ENCODE results near the gene NOS1.

The NOS1 gene

GRCh38 chr12:117316336-117316735 lies 45.1 kb downstream of the NOS1 start:
- H3K4me1 ChIP-seq (ENCODE audit: control insufficient read depth, insufficient read depth, low read length), result no peaks in the 10 kb centered on the region
- no peaks in the 10 kb centered on the region for H3K36me3 ChIP-seq (ENCODE audit: control insufficient read depth, insufficient read depth, low read length)
- H3K4me3 ChIP-seq (ENCODE audit: low read length), result no peak overlapping the region
- H3K9ac ChIP-seq (ENCODE audit: low read length), result no peak overlapping the region
- no peak overlapping the region for H3K27ac ChIP-seq (ENCODE audit: low read depth, low read length)
- H3K27me3 ChIP-seq (ENCODE audit: control insufficient read depth, insufficient read depth, low read length), result no peaks in the 10 kb centered on the region

DNA sequence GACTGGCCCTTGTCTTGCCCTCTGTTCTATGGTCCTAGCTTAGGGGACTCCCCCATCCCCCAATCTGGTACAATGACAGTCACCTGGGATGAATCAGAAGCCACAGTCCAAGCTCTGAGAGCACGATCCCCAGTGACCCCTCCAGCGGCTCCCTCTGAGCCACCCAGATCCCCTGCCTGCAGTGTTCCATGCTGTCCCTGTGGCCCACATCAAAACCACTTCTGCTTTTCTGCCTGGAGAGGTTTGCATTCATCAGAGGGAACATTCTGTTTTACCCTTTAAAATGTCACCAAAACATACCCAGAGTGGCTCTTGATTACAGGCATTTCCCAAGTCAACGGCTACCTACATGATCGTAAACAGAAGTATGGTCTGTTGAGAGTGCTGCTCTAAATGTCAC lies 47.5 kb downstream of the NOS1 start:
- no peak overlapping the region for H3K27ac ChIP-seq (ENCODE audit: low read depth, low read length)
- no peak overlapping the region for H3K4me3 ChIP-seq (ENCODE audit: low read length)
- H3K9ac ChIP-seq (ENCODE audit: low read length), result no peak overlapping the region
- no peaks in the 10 kb centered on the region for H3K4me1 ChIP-seq (ENCODE audit: control insufficient read depth, insufficient read depth, low read length)
- H3K27me3 ChIP-seq (ENCODE audit: control insufficient read depth, insufficient read depth, low read length), result no peaks in the 10 kb centered on the region
- no peaks in the 10 kb centered on the region for H3K36me3 ChIP-seq (ENCODE audit: control insufficient read depth, insufficient read depth, low read length)

DNA sequence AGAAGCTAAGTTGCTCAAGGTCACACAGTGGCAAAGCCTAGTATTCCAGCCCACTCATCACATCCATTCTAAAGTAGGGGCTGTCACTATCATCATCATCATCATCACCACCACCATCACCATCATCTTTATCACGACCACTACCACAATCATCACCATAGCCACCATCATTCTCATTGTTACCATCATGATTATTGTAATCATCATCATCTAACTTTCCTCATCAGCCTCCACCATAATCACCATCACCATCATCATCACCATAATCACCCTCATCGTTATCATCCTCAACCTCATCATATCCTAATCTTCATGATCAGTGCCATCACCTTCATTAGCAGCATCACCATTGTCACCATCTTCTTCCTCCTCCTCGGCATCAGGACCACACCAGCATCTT lies 48.7 kb downstream of the NOS1 start:
- H3K4me1 ChIP-seq (ENCODE audit: control insufficient read depth, insufficient read depth, low read length), result no peaks in the 10 kb centered on the region
- no peaks in the 10 kb centered on the region for H3K36me3 ChIP-seq (ENCODE audit: control insufficient read depth, insufficient read depth, low read length)
- no peak overlapping the region for H3K9ac ChIP-seq (ENCODE audit: low read length)
- H3K4me3 ChIP-seq (ENCODE audit: low read length), result no peak overlapping the region
- no peaks in the 10 kb centered on the region for H3K27me3 ChIP-seq (ENCODE audit: control insufficient read depth, insufficient read depth, low read length)
- no peak overlapping the region for H3K27ac ChIP-seq (ENCODE audit: low read depth, low read length)

DNA sequence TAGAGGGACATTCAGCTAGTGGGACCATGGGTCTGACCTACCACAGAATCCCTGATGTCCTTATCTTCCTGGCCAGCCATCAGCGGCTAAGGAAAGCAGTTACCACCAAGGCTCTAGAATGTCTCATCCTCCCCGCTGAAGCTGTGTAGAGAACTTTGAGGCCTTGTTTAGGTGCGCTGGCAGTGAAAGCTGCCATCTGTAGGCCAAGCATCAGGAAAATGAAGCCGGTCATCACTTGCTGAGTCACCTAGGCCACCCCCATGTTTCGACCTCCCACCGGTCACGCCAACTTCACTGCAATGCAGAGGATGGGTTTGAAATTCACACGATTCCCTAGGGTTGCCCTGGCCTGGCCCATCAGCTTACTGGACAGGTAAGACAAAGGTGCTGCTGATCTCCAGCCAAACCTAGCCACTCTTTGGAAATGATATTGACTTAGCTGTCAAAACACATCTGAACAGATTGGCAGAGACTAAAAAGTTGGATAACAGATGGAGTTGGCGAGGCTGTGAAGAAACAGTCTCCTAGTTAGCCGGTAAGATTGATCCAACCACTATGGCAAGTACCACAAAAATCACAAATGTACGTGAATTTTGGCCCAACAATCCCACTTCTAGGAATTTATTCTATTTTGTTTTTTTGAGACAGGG lies 52.0 kb downstream of the NOS1 start:
- Histone ChIP-seq H3K4me1 (ENCODE audit: control insufficient read depth, insufficient read depth, low read length) (no peaks in the 10 kb centered on the region), H3K36me3 (ENCODE audit: control insufficient read depth, insufficient read depth, low read length) (no peaks in the 10 kb centered on the region), H3K4me3 (ENCODE audit: low read length) (no peak overlapping the region), H3K27me3 (ENCODE audit: control insufficient read depth, insufficient read depth, low read length) (no peaks in the 10 kb centered on the region), H3K27ac (ENCODE audit: low read depth, low read length) (no peak overlapping the region), H3K9ac (ENCODE audit: low read length) (no peak overlapping the region)

DNA sequence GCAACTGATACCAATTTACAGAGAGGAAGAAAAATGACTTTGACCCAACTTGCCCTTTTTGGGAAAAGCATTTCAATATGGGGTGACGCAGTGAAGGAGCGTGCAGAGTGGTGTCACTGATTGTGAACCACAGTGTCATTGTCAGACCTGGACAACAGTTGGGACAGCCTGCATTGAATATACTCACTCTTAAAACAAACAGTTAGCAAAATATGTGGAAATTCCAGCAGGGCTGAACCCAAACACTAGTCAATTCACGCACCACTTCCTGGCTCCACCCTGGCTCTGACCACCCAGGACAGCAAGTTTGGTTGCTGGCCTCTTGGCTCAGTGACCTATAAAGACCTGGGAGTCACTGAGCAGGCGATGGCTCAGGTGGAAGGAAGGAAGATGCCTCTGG lies 61.3 kb downstream of the NOS1 start:
- Histone ChIP-seq H3K27me3 (ENCODE audit: control insufficient read depth, insufficient read depth, low read length) (no peaks in the 10 kb centered on the region), H3K9ac (ENCODE audit: low read length) (no peak overlapping the region), H3K36me3 (ENCODE audit: control insufficient read depth, insufficient read depth, low read length) (no peaks in the 10 kb centered on the region), H3K27ac (ENCODE audit: low read depth, low read length) (no peak overlapping the region), H3K4me1 (ENCODE audit: control insufficient read depth, insufficient read depth, low read length) (no peaks in the 10 kb centered on the region), H3K4me3 (ENCODE audit: low read length) (no peak overlapping the region)

DNA sequence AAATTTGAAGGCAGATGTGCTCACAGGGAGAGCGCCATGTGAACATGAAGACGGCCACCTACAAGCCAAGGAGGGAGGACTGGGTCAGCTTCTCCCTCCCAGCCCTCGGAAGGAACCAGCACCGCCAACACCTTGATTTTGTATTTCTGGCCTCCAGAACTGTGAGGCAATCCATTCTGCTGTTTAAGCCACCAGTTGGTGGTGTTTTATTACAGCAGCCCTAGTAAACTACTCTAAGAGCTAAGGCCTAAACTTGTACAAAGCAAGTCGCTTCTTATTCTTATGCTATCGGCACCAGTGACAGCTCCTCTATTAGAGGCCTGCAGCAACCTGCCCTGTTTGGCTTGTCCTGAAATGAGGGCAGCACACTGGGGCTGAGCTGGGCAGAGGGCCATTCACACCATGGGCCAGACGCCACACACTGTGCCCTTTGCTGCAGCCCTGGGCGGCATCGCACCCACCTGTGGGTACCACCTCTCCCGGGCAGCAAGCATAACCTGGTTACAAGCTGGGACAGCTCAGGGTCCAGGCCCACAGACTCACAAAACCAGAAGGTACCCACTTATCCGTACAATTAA lies 62.7 kb downstream of the NOS1 start:
- no peaks in the 10 kb centered on the region for H3K27me3 ChIP-seq (ENCODE audit: control insufficient read depth, insufficient read depth, low read length)
- no peak overlapping the region for H3K9ac ChIP-seq (ENCODE audit: low read length)
- H3K27ac ChIP-seq (ENCODE audit: low read depth, low read length), result no peak overlapping the region
- H3K36me3 ChIP-seq (ENCODE audit: control insufficient read depth, insufficient read depth, low read length), result no peaks in the 10 kb centered on the region
- no peaks in the 10 kb centered on the region for H3K4me1 ChIP-seq (ENCODE audit: control insufficient read depth, insufficient read depth, low read length)
- no peak overlapping the region for H3K4me3 ChIP-seq (ENCODE audit: low read length)

GRCh38 chr12:117298191-117298590 lies 63.2 kb downstream of the NOS1 start:
- Histone ChIP-seq H3K9ac (ENCODE audit: low read length) (no peak overlapping the region), H3K4me1 (ENCODE audit: control insufficient read depth, insufficient read depth, low read length) (no peaks in the 10 kb centered on the region), H3K27ac (ENCODE audit: low read depth, low read length) (no peak overlapping the region), H3K36me3 (ENCODE audit: control insufficient read depth, insufficient read depth, low read length) (no peaks in the 10 kb centered on the region), H3K4me3 (ENCODE audit: low read length) (no peak overlapping the region), H3K27me3 (ENCODE audit: control insufficient read depth, insufficient read depth, low read length) (no peaks in the 10 kb centered on the region)

- Histone ChIP-seq H3K27ac (ENCODE audit: low read depth, low read length) (no peak overlapping the region), H3K9ac (ENCODE audit: low read length) (no peak overlapping the region), H3K27me3 (ENCODE audit: control insufficient read depth, insufficient read depth, low read length) (no peaks in the 10 kb centered on the region), H3K36me3 (ENCODE audit: control insufficient read depth, insufficient read depth, low read length) (no peaks in the 10 kb centered on the region), H3K4me1 (ENCODE audit: control insufficient read depth, insufficient read depth, low read length) (no peaks in the 10 kb centered on the region), H3K4me3 (ENCODE audit: low read length) (no peak overlapping the region)
Measured at GRCh38 chr12:117294189-117294603, 67.2 kb downstream of the NOS1 start.

DNA sequence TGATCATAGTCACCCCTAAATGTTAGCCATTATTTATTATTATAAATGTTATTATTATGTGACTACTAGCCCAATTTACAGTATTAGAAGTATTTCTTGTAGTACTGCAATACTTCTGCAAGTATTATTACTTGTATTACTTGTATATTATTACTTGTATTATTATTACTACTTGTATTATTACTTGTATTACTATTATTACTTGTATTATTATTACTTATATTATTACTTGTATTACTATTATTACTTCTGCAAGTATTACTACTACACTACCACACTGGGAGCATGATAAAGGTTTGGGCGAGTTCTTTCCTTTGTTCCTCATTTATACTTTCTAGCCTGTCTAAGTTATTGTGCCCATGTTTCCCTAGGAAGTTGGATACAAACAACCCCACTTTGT lies 67.9 kb downstream of the NOS1 start:
- no peaks in the 10 kb centered on the region for H3K36me3 ChIP-seq (ENCODE audit: control insufficient read depth, insufficient read depth, low read length)
- H3K27me3 ChIP-seq (ENCODE audit: control insufficient read depth, insufficient read depth, low read length), result no peaks in the 10 kb centered on the region
- H3K9ac ChIP-seq (ENCODE audit: low read length), result no peak overlapping the region
- no peaks in the 10 kb centered on the region for H3K4me1 ChIP-seq (ENCODE audit: control insufficient read depth, insufficient read depth, low read length)
- H3K4me3 ChIP-seq (ENCODE audit: low read length), result no peak overlapping the region
- H3K27ac ChIP-seq (ENCODE audit: low read depth, low read length), result no peak overlapping the region

DNA sequence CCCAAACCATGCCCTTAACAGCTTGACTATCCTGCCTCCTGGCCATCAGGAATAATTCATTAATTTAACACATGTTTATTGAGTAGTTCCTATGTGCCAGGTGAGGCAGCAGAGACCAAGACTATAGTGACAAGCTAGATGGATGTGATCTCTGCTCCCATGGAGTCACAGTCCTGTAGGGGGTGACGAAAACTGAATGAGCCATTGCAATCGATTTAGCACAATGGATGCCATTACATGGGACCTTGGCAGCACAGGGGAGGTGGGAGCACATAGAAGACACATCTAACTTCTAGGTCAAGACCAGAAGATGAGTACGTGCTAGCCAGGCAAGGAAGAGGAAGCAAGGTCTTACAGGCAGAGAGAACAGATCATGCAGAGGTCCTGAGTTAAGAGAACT lies 68.7 kb downstream of the NOS1 start:
- Histone ChIP-seq H3K36me3 (ENCODE audit: control insufficient read depth, insufficient read depth, low read length) (no peaks in the 10 kb centered on the region), H3K9ac (ENCODE audit: low read length) (no peak overlapping the region), H3K4me3 (ENCODE audit: low read length) (no peak overlapping the region), H3K27me3 (ENCODE audit: control insufficient read depth, insufficient read depth, low read length) (no peaks in the 10 kb centered on the region), H3K27ac (ENCODE audit: low read depth, low read length) (no peak overlapping the region), H3K4me1 (ENCODE audit: control insufficient read depth, insufficient read depth, low read length) (no peaks in the 10 kb centered on the region)

GRCh38 chr12:117284140-117284539 lies 77.3 kb downstream of the NOS1 start:
- H3K27ac ChIP-seq (ENCODE audit: low read depth, low read length), result no peak overlapping the region
- H3K27me3 ChIP-seq (ENCODE audit: control insufficient read depth, insufficient read depth, low read length), result no peaks in the 10 kb centered on the region
- H3K4me3 ChIP-seq (ENCODE audit: low read length), result no peak overlapping the region
- H3K4me1 ChIP-seq (ENCODE audit: control insufficient read depth, insufficient read depth, low read length), result no peaks in the 10 kb centered on the region
- no peak overlapping the region for H3K9ac ChIP-seq (ENCODE audit: low read length)
- no peaks in the 10 kb centered on the region for H3K36me3 ChIP-seq (ENCODE audit: control insufficient read depth, insufficient read depth, low read length)

DNA sequence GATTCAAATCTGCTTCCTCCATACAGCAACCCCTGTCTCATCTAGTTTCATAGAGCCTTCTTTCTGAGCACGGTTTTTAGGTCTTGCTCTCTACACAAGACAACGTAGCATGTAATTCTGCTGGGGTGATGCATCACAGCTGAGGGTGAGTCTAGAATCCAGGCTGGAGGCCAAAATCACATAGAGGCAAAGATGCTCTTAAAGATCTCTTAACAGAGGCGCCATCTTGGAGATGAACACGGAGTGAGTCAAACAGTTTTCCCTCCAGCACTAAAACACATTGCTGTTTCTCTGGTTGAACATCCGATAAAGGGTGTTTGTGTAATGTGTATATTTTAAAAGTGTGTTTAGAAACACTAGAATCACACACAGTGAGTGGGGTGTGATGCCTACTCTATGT lies 78.9 kb downstream of the NOS1 start:
- no peak overlapping the region for H3K4me3 ChIP-seq (ENCODE audit: low read length)
- no peaks in the 10 kb centered on the region for H3K36me3 ChIP-seq (ENCODE audit: control insufficient read depth, insufficient read depth, low read length)
- no peak overlapping the region for H3K9ac ChIP-seq (ENCODE audit: low read length)
- H3K4me1 ChIP-seq (ENCODE audit: control insufficient read depth, insufficient read depth, low read length), result no peaks in the 10 kb centered on the region
- no peak overlapping the region for H3K27ac ChIP-seq (ENCODE audit: low read depth, low read length)
- H3K27me3 ChIP-seq (ENCODE audit: control insufficient read depth, insufficient read depth, low read length), result no peaks in the 10 kb centered on the region

DNA sequence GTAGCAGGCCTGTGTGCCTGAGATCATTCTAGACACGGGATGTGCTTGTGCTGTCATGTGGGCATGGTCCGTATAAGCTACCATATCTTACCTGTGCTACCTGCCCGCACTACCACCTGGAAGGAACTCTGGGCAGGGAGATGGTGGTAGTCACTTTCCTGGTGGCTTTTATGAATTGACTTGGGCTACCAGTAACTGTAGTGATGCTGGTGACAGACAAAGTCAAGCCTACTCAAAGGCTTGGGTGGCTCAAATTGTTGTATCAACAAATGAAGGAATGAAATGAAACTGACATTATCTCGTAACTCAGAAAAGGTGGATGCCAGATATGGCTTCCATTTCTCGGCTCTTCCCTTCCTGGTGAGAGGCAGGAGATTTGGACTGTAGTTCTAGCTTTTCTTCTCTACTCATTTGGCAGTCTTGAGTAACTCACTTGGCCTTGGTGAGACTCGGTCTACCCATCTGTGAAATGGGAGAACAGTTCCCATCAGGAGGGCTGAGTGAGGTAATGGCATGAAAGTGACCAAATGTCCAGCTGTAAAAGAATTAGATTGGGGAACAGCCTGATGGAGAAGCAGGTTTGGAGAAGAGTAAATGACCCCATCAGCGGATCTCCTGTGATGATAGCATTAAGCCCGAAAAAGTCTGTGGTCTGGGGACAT lies 81.3 kb downstream of the NOS1 start:
- H3K4me1 ChIP-seq (ENCODE audit: control insufficient read depth, insufficient read depth, low read length), result no peaks in the 10 kb centered on the region
- H3K4me3 ChIP-seq (ENCODE audit: low read length), result no peak overlapping the region
- no peak overlapping the region for H3K27ac ChIP-seq (ENCODE audit: low read depth, low read length)
- no peaks in the 10 kb centered on the region for H3K27me3 ChIP-seq (ENCODE audit: control insufficient read depth, insufficient read depth, low read length)
- no peaks in the 10 kb centered on the region for H3K36me3 ChIP-seq (ENCODE audit: control insufficient read depth, insufficient read depth, low read length)
- no peak overlapping the region for H3K9ac ChIP-seq (ENCODE audit: low read length)
